Activated T-cell treated with anti-CD3 and anti-CD28 coated beads, Interleukin-2, amount 50 U/mL, for 4 hours (primary cell): Measurements from ENCODE around the gene GPR27. TPM values are rescaled to one million over a fixed set of nuclear protein-coding genes. Genes with fewer than 3 reads are reported as not detected.

Source experiments
- total RNA-seq, 3 donors: library from RNA; stranded (reverse); gene quantifications; one replicate each; pipeline ENCODE4 v1.2.1, GENCODE V29; 2021

The GPR27 gene
- total RNA-seq, 3 donors from 2014 or later = 2.0 to 2.4 (median 2.3) TPM

Other genes starting within 250 kb of the GPR27 start
- gene FOXP1, start 170.1 kb upstream of the GPR27 start, total RNA-seq = 100 to 1,000 TPM; 251 to 263 (median 256) TPM
- 10 to 100 TPM; 13.4 to 17.0 (median 14.3) TPM for gene EIF4E3, start 28.5 kb upstream of the GPR27 start, total RNA-seq
- gene PROK2, start 31.3 kb downstream of the GPR27 start, total RNA-seq = 1 to 10 TPM in 1 of 3 donors, under 1 TPM in 2; 0.18 to 1.1 (median 0.61) TPM